AG04450 (cell line): ENCODE measurements around the gene ZYG11A. TPM values are rescaled to one million over a fixed set of nuclear protein-coding genes. Genes with fewer than 3 reads are reported as not detected.

Experiments used
- CTCF ChIA-PET: fragments of 300-600, 350-600 bp; formaldehyde crosslinking; extraction: SDS; loops from one replicate; lab custom pipeline; 2022; ENCODE audit warnings: antibody characterized with exemption, inconsistent platforms; lab: Charles Lee
- POLR2A ChIA-PET: fragments of 350-600 bp; formaldehyde crosslinking; extraction: SDS; loops from one replicate; lab custom pipeline; 2021; ENCODE audit warnings: antibody characterized with exemption, inconsistent platforms; lab: Yijun Ruan, JAX
- DNase-seq: peaks from one replicate; pipeline ENCODE4 v3.0.0-alpha.2; 2011; ENCODE audit warnings: low read depth, low spot score
- H3K27ac ChIP-seq: one replicate; pipeline ENCODE4 v1.5.1; 2012; ENCODE audit warnings: low read depth, low read length, control low read depth
- H3K27me3 ChIP-seq: one replicate; pipeline ENCODE4 v1.6.0; 2012; ENCODE audit warnings: low read length; ENCODE audit not compliant: control insufficient read depth, insufficient read depth
- H3K4me3 ChIP-seq: 2 replicates; pipeline ENCODE4 v1.5.1; 2011; ENCODE audit warnings: mild to moderate bottlenecking, low read depth, low read length, control low read depth
- H3K9me3 ChIP-seq: 2 replicates; pipeline ENCODE4 v1.5.1; 2012; ENCODE audit warnings: low read length; ENCODE audit not compliant: control insufficient read depth, insufficient read depth
- CTCF ChIP-seq: IDR thresholded peaks from 2 replicates; pipeline ENCODE4 v1.5.1; 2011; ENCODE audit warnings: low read depth, low read length, control low read depth, inconsistent platforms
- polyA plus RNA-seq: library from polyadenylated mRNA; depleted of rRNA; stranded (reverse); fragments of >200 nt; gene quantifications from 2 replicates; pipeline ENCODE4 v1.2.3, GENCODE V29; 2011; rRNA removed
- small RNA-seq: library from RNA; depleted of rRNA; stranded (forward); fragments of <200 nt; gene quantifications from one replicate; pipeline ENCODE3, GENCODE V24; 2012; ENCODE audit warnings: low read depth; ENCODE audit not compliant: insufficient read length

ZYG11A gene
- polyA plus RNA-seq, 1 experiment, result 1.1 TPM

GRCh38 chr1:52938183-52938451, 95.6 kb downstream of the ZYG11A start:
- Histone ChIP-seq H3K9me3 (no peaks in the 10 kb centered on the region), H3K27ac (no peak overlapping the region), H3K4me3 (no peak overlapping the region), H3K27me3 (no peaks in the 10 kb centered on the region)
- no peak for DNase-seq
- POLR2A ChIA-PET, result no interaction called here
- TF ChIP-seq CTCF, result no peak
- CTCF ChIA-PET, result interaction anchor here (0.6 kb wide), 1 partner anchor 389 kb away, joined by 4 read pairs; no protein-coding TSS in a partner anchor

GRCh38 chr1:52943876-52944416, 101.4 kb downstream of the ZYG11A start:
- Histone ChIP-seq H3K27ac (no peak overlapping the region), H3K27me3 (no peaks in the 10 kb centered on the region), H3K9me3 (no peaks in the 10 kb centered on the region), H3K4me3 (no peak overlapping the region)
- ChIA-PET POLR2A (no interaction called here), CTCF (no interaction called here)
- no peak for TF ChIP-seq CTCF
- no peak for DNase-seq

GRCh38 chr1:52944566-52944965, 102.0 kb downstream of the ZYG11A start:
- ChIA-PET POLR2A (no interaction called here), CTCF (no interaction called here)
- Histone ChIP-seq H3K9me3 (no peaks in the 10 kb centered on the region), H3K27me3 (no peaks in the 10 kb centered on the region), H3K27ac (no peak overlapping the region), H3K4me3 (no peak overlapping the region)
- no peak for TF ChIP-seq CTCF
- DNase-seq, result no peak

Small RNAs within 50 kb of the gene (small RNA-seq; reads per million reads assigned to genes)
- gene AC099677.1, result not detected
- not detected for gene AC099677.2
- not detected for gene MIR1273F
- not detected for gene MIR1273G
- not detected for gene MIR5095
- not detected for gene RNU6-969P

Other genes starting within 250 kb of the ZYG11A start
- 14.1 and 16.9 TPM in 2 replicates for gene GPX7, start 240.4 kb upstream of the ZYG11A start, polyA plus RNA-seq
- gene SHISAL2A, start 209.6 kb upstream of the ZYG11A start, polyA plus RNA-seq, result not detected in 2 replicates
- gene COA7, start 144.4 kb upstream of the ZYG11A start, polyA plus RNA-seq, result 12.0 and 13.8 TPM in 2 replicates
- gene ZYG11B, start 116.3 kb upstream of the ZYG11A start, polyA plus RNA-seq, result 21.5 and 26.1 TPM in 2 replicates
- 54.6 and 55.4 TPM in 2 replicates for gene ECHDC2, start 79.0 kb downstream of the ZYG11A start, polyA plus RNA-seq
- 164 and 278 TPM in 2 replicates for gene SCP2, start 84.5 kb downstream of the ZYG11A start, polyA plus RNA-seq
- gene PODN, start 219.5 kb downstream of the ZYG11A start, polyA plus RNA-seq, result 11.8 and 17.6 TPM in 2 replicates